HepG2 (cell line): Measurements from ENCODE around the gene IFI27L2. TPM values are rescaled to one million over a fixed set of nuclear protein-coding genes. Genes with fewer than 3 reads are reported as not detected.

Source experiments
- ATAC-seq: fragments of 200-7000 bp; cut with Tn5 transposase; 3 replicates; pipeline ENCODE4 v1.9.1; 2020; ENCODE audit warnings: mild to moderate bottlenecking, moderate library complexity
- BruUV-seq: library from RNA; stranded (reverse); fragments of 400-500 nt; replicated peaks from 2 replicates; lab custom pipeline; 2021; lab: Mats Ljungman, UMichigan
- CTCF ChIA-PET: fragments of 300-600 bp; formaldehyde crosslinking; extraction: SDS; loops from one replicate; lab custom pipeline; 2021; ENCODE audit warnings: low total read pairs, inconsistent platforms, low intra/inter-chr PET ratio; lab: Yijun Ruan, JAX
- POLR2A ChIA-PET: fragments of 350-600 bp; sonication (Branson Sonifier 250); formaldehyde crosslinking; loops from one replicate; lab custom pipeline; 2020; ENCODE audit warnings: antibody characterized with exemption, inconsistent platforms; lab: Yijun Ruan, JAX
- DNase-seq: peaks from one replicate; pipeline ENCODE4 v3.0.0-alpha.2; 2015; ENCODE audit warnings: low spot score
- FAIRE-seq: peaks from 3 replicates; lab custom pipeline; 2011; peaks lifted over from hg19 to GRCh38; lab: Jason Lieb, UNC
- H2AFZ ChIP-seq: one replicate; pipeline ENCODE4 v1.6.1; 2011; ENCODE audit warnings: low read length, inconsistent platforms
- H3K27ac ChIP-seq: fragments of 300-600 bp; 3 replicates; pipeline ENCODE4 v1.8.0; 2011; ENCODE audit warnings: mixed run types, mild to moderate bottlenecking, mixed read lengths, low read length, inconsistent platforms; ENCODE audit not compliant: insufficient read depth; ENCODE audit errors: extremely low read length
- H3K27me3 ChIP-seq, 2 experiments: fragments of 200-600 bp in 1 of 2; 2 replicates in 1 of 2; 3 replicates in 1 of 2; pipeline versions ENCODE4 v1.6.0 to v1.8.0; 2011; ENCODE audit warnings: low read length in 2 of 2, mild to moderate bottlenecking in 2 of 2, moderate library complexity in 2 of 2, inconsistent platforms in 1 of 2; ENCODE audit not compliant: insufficient read depth in 2 of 2, control insufficient read depth in 1 of 2
- H3K36me3 ChIP-seq, 2 experiments: fragments of 200-600 bp in 1 of 2; replicated peaks in 1 of 2; 2 replicates in 1 of 2; 3 replicates in 1 of 2; pipeline versions ENCODE4 v1.5.1 to v1.8.0; 2011; ENCODE audit warnings: low read length in 2 of 2, inconsistent platforms in 1 of 2; ENCODE audit not compliant: insufficient read depth in 2 of 2, control insufficient read depth in 1 of 2
- H3K4me1 ChIP-seq: 2 replicates; pipeline ENCODE4 v1.5.1; 2012; ENCODE audit warnings: low read length, inconsistent platforms; ENCODE audit not compliant: insufficient read depth
- H3K4me2 ChIP-seq: 2 replicates; pipeline ENCODE4 v1.6.0; 2011; ENCODE audit warnings: low read depth, low read length, inconsistent platforms
- H3K4me3 ChIP-seq, 3 experiments: fragments of 200-600 bp in 1 of 3; sonication (generic), shearing (Covaris generic) in 1 of 3; replicated peaks in 1 of 3; 2 replicates each; pipeline ENCODE4 v1.5.1; 2011 to 2016; ENCODE audit warnings: low read length in 3 of 3, inconsistent platforms in 2 of 3, low read depth in 2 of 3, mild to moderate bottlenecking in 2 of 3, control low read depth in 1 of 3, mixed read lengths in 1 of 3; ENCODE audit not compliant: insufficient read depth in 1 of 3
- H3K79me2 ChIP-seq: one replicate; pipeline ENCODE4 v1.6.1; 2011; ENCODE audit warnings: low read length, inconsistent platforms; ENCODE audit not compliant: insufficient read depth
- H3K9ac ChIP-seq: 2 replicates; pipeline ENCODE4 v1.6.0; 2011; ENCODE audit warnings: mild to moderate bottlenecking, low read depth, low read length, inconsistent platforms; ENCODE audit not compliant: insufficient read depth
- H3K9me3 ChIP-seq: 2 replicates; pipeline ENCODE4 v1.5.1; 2012; ENCODE audit warnings: mild to moderate bottlenecking, low read length
- H4K20me1 ChIP-seq: 2 replicates; pipeline ENCODE4 v1.6.0; 2011; ENCODE audit warnings: inconsistent platforms, mild to moderate bottlenecking, low read length, moderate library complexity; ENCODE audit not compliant: insufficient read depth
- ATF2 ChIP-seq: sonication (generic); formaldehyde crosslinking; IDR thresholded peaks from 2 replicates; pipeline ENCODE4 v1.4.0; 2020; ENCODE audit warnings: missing genetic modification reagents
- CBX2 ChIP-seq, 2 experiments: fragments of 200-600 bp in 1 of 2; sonication (generic); formaldehyde crosslinking in 1 of 2; IDR thresholded peaks; 2 replicates each; pipeline versions ENCODE4 v1.7.0 to v1.8.1; 2018 to 2022; ENCODE audit warnings: low read depth in 2 of 2, low read length in 1 of 2, mild to moderate bottlenecking in 1 of 2, missing genetic modification reagents in 1 of 2
- ELF1 ChIP-seq: sonication (generic); formaldehyde crosslinking; IDR thresholded peaks from 2 replicates; pipeline ENCODE4 v1.4.0; 2020; ENCODE audit warnings: missing genetic modification reagents
- HNF4A ChIP-seq: sonication (generic); formaldehyde crosslinking; IDR thresholded peaks from 2 replicates; pipeline ENCODE4 v1.4.0; 2020; ENCODE audit warnings: missing genetic modification reagents
- HOXD1 ChIP-seq: sonication (generic); formaldehyde crosslinking; IDR thresholded peaks from 2 replicates; pipeline ENCODE4 v1.5.0; 2020; ENCODE audit warnings: missing genetic modification reagents
- MTF2 ChIP-seq: sonication (generic); formaldehyde crosslinking; IDR thresholded peaks from 2 replicates; pipeline ENCODE4 v1.5.0; 2020; ENCODE audit warnings: missing genetic modification reagents, borderline replicate concordance
- MYC ChIP-seq: sonication (generic); formaldehyde crosslinking; IDR thresholded peaks from 2 replicates; pipeline ENCODE4 v1.9.0; 2021; ENCODE audit warnings: missing genetic modification reagents, borderline replicate concordance
- MYPOP ChIP-seq: sonication (generic); formaldehyde crosslinking; IDR thresholded peaks from 2 replicates; pipeline ENCODE4 v1.8.1; 2023; ENCODE audit warnings: mild to moderate bottlenecking, moderate library complexity, missing genetic modification reagents
- MZF1 ChIP-seq: sonication (generic); formaldehyde crosslinking; IDR thresholded peaks from 2 replicates; pipeline ENCODE4 v1.8.1; 2023; ENCODE audit warnings: mild to moderate bottlenecking, missing genetic modification reagents, borderline replicate concordance
- RNF2 ChIP-seq: fragments of 450-650 bp; conservative IDR thresholded peaks from 2 replicates; pipeline ENCODE4 v1.6.1; 2016; ENCODE audit warnings: low read depth
- STAG1 ChIP-seq: sonication (generic); formaldehyde crosslinking; IDR thresholded peaks from 2 replicates; pipeline ENCODE4 v1.4.0; 2020; ENCODE audit warnings: missing genetic modification reagents
- TBL1XR1 ChIP-seq: fragments of 150-350 bp; IDR thresholded peaks from 2 replicates; pipeline ENCODE4 v1.6.1; 2014; ENCODE audit warnings: borderline replicate concordance, low read length; ENCODE audit not compliant: partially characterized antibody
- ZNF253 ChIP-seq: sonication (generic); formaldehyde crosslinking; IDR thresholded peaks from 2 replicates; pipeline ENCODE4 v1.8.0; 2022; ENCODE audit warnings: mild to moderate bottlenecking, missing genetic modification reagents, borderline replicate concordance
- ZNF30 ChIP-seq: sonication (generic); formaldehyde crosslinking; IDR thresholded peaks from 2 replicates; pipeline ENCODE4 v1.5.0; 2020; ENCODE audit warnings: mild to moderate bottlenecking, missing genetic modification reagents
- WGBS: methylation state at CpG from one replicate; pipeline ENCODE4 v1.1.6; 2017; ENCODE audit warnings: low lambda C conversion rate; 5-methylcytosine and 5-hydroxymethylcytosine counted together
- in situ Hi-C: cut with HindIII; loops from 2 replicates; pipeline ENCODE4 v1.10.0; 2017; ENCODE audit warnings: low pct_unique_long_range_greater_than_20kb; ENCODE audit not compliant: extremely low pct_ligation_motif_present
- intact Hi-C: fragments of 100-400 bp; cut with micrococcal nuclease; formaldehyde crosslinking; loops from one replicate; pipeline ENCODE4 v1.10.0; 2022; ENCODE audit not compliant: unreplicated experiment
- polyA plus RNA-seq, 8 experiments: library from polyadenylated mRNA; depleted of rRNA in 3 of 8; stranded (reverse) in 7 of 8; unstranded in 1 of 8; fragments of >200 nt; fragmentation: Illumina TruSeq in 4 of 8; extraction: Trizol in 4 of 8; gene quantifications; 2 replicates each; pipeline versions ENCODE4 v1.2.1 to v1.2.3, GENCODE V29; 2011 to 2016; ENCODE audit warnings: low read depth in 4 of 8, missing spikeins in 1 of 8, mixed read lengths in 1 of 8; ENCODE audit not compliant: insufficient read depth in 1 of 8
- total RNA-seq, 5 experiments: library from RNA; depleted of rRNA; stranded (reverse); fragments of >200 nt; fragmentation: Illumina TruSeq; extraction: Trizol; gene quantifications; 2 replicates each; pipeline ENCODE4 v1.2.3, GENCODE V29; 2016; ENCODE audit warnings: low read depth in 1 of 5

IFI27L2 gene
- total and polyA plus RNA-seq, 2 of the 13 experiments (the other 11 are each of a cell fraction or from before 2014, with no cell fraction given) = 4.3 to 4.8 TPM

GRCh38 chr14:94077823-94078222, 51.6 kb downstream of the IFI27L2 start:
- CTCF ChIA-PET = no interaction called here
- POLR2A ChIA-PET = no interaction called here
- Histone ChIP-seq H3K4me1 (peaks cover 63% of the 10 kb centered on the region), H3K79me2 (peaks cover 90% of the 10 kb centered on the region), H3K4me2 (peak overlapping the region; percentile 79), H3K9me3 (peaks cover 16% of the 10 kb centered on the region), H3K36me3 (peaks cover 3 to 22% of the 10 kb centered on the region in 2 experiments; a peak in 3 of 5 replicates), H4K20me1 (peaks cover 38% of the 10 kb centered on the region), H3K9ac (peak overlapping the region; percentile 54; the same call in 1 of the 2 replicates), H3K27me3 (no peaks in the 10 kb centered on the region), H3K27ac (no peak overlapping the region), H3K4me3 (peak overlapping the region; percentile 38 to 99 (median 42); a peak in 4 of 6 replicates), H2AFZ (no peak overlapping the region)
- FAIRE-seq = no peak
- WGBS = 91% methylated on average over 5 of the region's 5 CpGs
- TF ChIP-seq MZF1 (CRISPR knock-in tag) (no peak), TBL1XR1 (no peak), HNF4A (CRISPR knock-in tag) (no peak), MTF2 (CRISPR knock-in tag) (no peak), HOXD1 (CRISPR knock-in tag) (no peak), ELF1 (CRISPR knock-in tag) (no peak), CBX2 (IDR thresholded peaks at IDR 0.05; ENCODE audit: low read depth, low read length) (no peak), CBX2 (CRISPR knock-in tag; IDR thresholded peaks at IDR 0.05; ENCODE audit: low read depth) (no peak), RNF2 (no peak), MYPOP (CRISPR knock-in tag) (no peak), ATF2 (no peak), STAG1 (CRISPR knock-in tag) (no peak), ZNF253 (CRISPR knock-in tag) (no peak), MYC (no peak), ZNF30 (CRISPR knock-in tag) (no peak)
- ATAC-seq = no peak
- in situ Hi-C loops = no loop called here
- no peak for DNase-seq
- intact Hi-C loops = no loop called here
- BruUV-seq = no TSS peak

Other genes starting within 250 kb of the IFI27L2 start
- 1.1 and 1.5 TPM in 2 replicates for gene FAM181A, start 202.3 kb downstream of the IFI27L2 start, total RNA-seq (2016; rRNA removed; fragmentation: Illumina TruSeq; extraction: Trizol)
- 0.80 and 1.1 TPM in 2 replicates for gene FAM181A, start 202.3 kb downstream of the IFI27L2 start, polyA plus RNA-seq (2011; rRNA removed)
- gene ASB2, start 153.0 kb downstream of the IFI27L2 start, total RNA-seq (2016; rRNA removed; fragmentation: Illumina TruSeq; extraction: Trizol) = 0.46 and 0.82 TPM in 2 replicates
- 4.1 and 4.5 TPM in 2 replicates for gene ASB2, start 153.0 kb downstream of the IFI27L2 start, polyA plus RNA-seq (2011; rRNA removed)
- gene CCDC197, start 132.3 kb downstream of the IFI27L2 start, total RNA-seq (2016; rRNA removed; fragmentation: Illumina TruSeq; extraction: Trizol) = 0.11 TPM in 1 of 2 replicates, not detected in the other
- gene CCDC197, start 132.3 kb downstream of the IFI27L2 start, polyA plus RNA-seq (2011; rRNA removed) = 0.13 TPM in 1 of 2 replicates, not detected in the other
- 2.2 and 2.4 TPM in 2 replicates for gene OTUB2, start 103.3 kb downstream of the IFI27L2 start, total RNA-seq (2016; rRNA removed; fragmentation: Illumina TruSeq; extraction: Trizol)
- 2.4 and 3.0 TPM in 2 replicates for gene OTUB2, start 103.3 kb downstream of the IFI27L2 start, polyA plus RNA-seq (2011; rRNA removed)
- 149 and 215 TPM in 2 replicates for gene DDX24, start 48.4 kb downstream of the IFI27L2 start, total RNA-seq (2016; rRNA removed; fragmentation: Illumina TruSeq; extraction: Trizol)
- gene DDX24, start 48.4 kb downstream of the IFI27L2 start, polyA plus RNA-seq (2011; rRNA removed) = 62.3 and 67.3 TPM in 2 replicates
- gene IFI27L1, start 48.3 kb downstream of the IFI27L2 start, total RNA-seq (2016; rRNA removed; fragmentation: Illumina TruSeq; extraction: Trizol) = 19.0 and 19.3 TPM in 2 replicates
- gene IFI27L1, start 48.3 kb downstream of the IFI27L2 start, polyA plus RNA-seq (2011; rRNA removed) = 9.6 and 11.9 TPM in 2 replicates
- gene IFI27, start 18.9 kb downstream of the IFI27L2 start, total RNA-seq (2016; rRNA removed; fragmentation: Illumina TruSeq; extraction: Trizol) = 1.2 and 2.0 TPM in 2 replicates
- gene IFI27, start 18.9 kb downstream of the IFI27L2 start, polyA plus RNA-seq (2011; rRNA removed) = 1.7 and 2.3 TPM in 2 replicates
- 19.8 and 21.2 TPM in 2 replicates for gene PPP4R4, start 44.7 kb upstream of the IFI27L2 start, total RNA-seq (2016; rRNA removed; fragmentation: Illumina TruSeq; extraction: Trizol)
- 6.9 and 9.5 TPM in 2 replicates for gene PPP4R4, start 44.7 kb upstream of the IFI27L2 start, polyA plus RNA-seq (2011; rRNA removed)
- gene SERPINA10, start 163.7 kb upstream of the IFI27L2 start, total RNA-seq (2016; rRNA removed; fragmentation: Illumina TruSeq; extraction: Trizol) = 12.1 and 20.1 TPM in 2 replicates
- gene SERPINA10, start 163.7 kb upstream of the IFI27L2 start, polyA plus RNA-seq (2011; rRNA removed) = 17.3 and 20.2 TPM in 2 replicates
- 144 and 260 TPM in 2 replicates for gene SERPINA6, start 193.7 kb upstream of the IFI27L2 start, total RNA-seq (2016; rRNA removed; fragmentation: Illumina TruSeq; extraction: Trizol)
- gene SERPINA6, start 193.7 kb upstream of the IFI27L2 start, polyA plus RNA-seq (2011; rRNA removed) = 333 and 391 TPM in 2 replicates
- 0.24 TPM in 1 of 2 replicates, not detected in the other for gene SERPINA2, start 237.1 kb upstream of the IFI27L2 start, total RNA-seq (2016; rRNA removed; fragmentation: Illumina TruSeq; extraction: Trizol)
- 0.08 TPM in 1 of 2 replicates, not detected in the other for gene SERPINA2, start 237.1 kb upstream of the IFI27L2 start, polyA plus RNA-seq (2011; rRNA removed)